NCI-H2107 treated with DMSO at 0.1 percent for 48 hours (cell line): ENCODE measurements around the gene PLPPR5.
"Not testable (repeated sequence)": the region's sequence is repeated elsewhere in the genome, so short reads cannot be mapped to it uniquely, and the experiment has no call there.

Experiments used
- DNase-seq: peaks from one replicate; lab custom pipeline; 2025; ENCODE audit not compliant: unreplicated experiment; lab: John Stamatoyannopoulos, UW

Gene PLPPR5

DNA sequence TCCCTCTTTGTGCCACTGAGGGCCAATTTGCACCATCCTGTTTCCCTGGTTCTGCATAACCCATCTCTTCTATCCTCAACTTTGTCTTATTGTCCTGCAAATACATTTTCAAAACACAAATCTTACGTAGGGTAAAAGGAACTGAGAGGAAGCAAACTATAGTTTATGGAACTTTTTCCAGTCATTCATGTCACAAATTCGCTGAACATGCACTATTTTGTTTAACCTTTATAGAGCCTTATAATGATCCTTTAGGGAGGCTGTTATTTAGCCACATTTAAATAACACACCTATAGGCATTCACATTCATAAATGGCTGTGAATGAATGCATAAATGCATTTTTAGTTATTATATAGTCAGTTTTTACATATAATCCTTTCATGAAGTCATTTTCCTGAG, 85.0 kb downstream of the PLPPR5 start:
- no peak for DNase-seq

DNA sequence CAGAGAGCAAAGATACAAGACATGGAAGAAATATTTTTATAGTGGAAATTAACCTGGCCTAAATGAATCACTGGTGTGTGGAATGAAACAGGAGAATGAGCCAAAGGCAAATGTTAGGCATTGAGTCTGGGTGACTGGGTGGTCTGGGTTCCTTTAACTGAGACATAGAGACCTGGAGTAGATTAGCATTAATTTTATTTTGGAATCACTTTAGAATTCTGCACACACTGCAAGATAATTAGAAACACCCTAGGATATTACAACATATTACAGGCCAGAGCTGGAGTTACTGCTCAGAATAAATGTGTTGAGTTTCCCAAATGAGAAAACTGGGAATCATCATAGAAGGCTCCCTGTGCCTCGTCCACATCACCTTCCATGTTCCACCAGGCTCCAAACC, 85.5 kb downstream of the PLPPR5 start:
- no peak for DNase-seq

DNA sequence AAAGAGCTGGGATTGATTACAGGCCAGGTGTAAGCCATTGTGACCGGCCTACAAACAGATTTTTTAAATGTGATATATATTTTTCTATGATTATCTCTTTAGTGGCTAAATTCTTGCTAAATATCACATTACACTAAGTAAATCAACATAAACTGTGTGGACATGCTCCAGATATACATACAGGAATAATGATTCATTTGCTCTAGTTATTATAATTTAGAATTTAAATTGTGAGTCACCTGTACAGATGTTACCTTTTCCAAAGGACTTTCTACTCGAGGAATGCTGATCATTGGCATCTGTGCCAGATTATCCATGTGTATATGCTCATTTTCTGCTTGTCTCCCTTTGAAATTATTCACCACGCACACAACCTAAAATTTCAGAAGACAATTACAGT, 90.1 kb downstream of the PLPPR5 start:
- no peak for DNase-seq

DNA sequence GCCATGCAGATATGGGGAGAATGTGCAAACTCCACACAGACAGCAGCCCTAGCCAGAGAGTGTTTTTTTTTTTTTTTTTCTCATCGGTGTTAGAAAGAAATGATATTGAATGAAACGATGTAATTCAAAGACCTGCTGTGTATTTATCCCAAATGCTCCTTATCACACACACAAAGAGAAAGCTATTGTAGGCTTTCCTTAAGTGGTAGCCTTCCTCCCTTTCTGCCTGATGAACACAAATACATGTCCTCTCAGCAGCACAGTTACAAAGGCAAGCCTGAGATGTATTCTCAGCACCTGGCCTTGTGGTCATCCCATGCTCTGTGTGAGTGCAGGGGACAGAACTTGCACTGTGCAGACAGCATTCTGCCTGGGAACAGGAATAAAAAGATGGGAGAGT, 93.8 kb downstream of the PLPPR5 start:
- peak; percentile 61 for DNase-seq

DNA sequence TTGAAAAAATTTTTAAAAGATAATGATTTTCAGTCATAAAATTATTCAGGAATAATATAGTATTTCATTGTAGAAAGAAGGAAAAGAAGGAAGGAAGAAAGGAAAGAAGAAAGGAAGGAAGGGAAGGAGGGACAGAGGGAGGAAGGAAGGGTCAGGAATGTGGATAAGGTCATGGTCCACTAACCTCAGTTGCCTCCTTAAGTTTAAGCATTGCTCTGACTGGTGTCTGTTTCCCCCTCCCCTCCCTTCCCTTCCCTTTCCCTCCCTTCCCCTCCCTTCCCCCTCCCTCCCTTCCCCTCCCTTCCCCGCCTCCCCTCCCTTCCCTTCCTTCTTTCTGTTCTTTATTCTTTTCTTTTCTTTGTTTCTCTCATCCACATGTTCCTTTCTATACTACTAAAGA, 95.7 kb downstream of the PLPPR5 start:
- no peak for DNase-seq

DNA sequence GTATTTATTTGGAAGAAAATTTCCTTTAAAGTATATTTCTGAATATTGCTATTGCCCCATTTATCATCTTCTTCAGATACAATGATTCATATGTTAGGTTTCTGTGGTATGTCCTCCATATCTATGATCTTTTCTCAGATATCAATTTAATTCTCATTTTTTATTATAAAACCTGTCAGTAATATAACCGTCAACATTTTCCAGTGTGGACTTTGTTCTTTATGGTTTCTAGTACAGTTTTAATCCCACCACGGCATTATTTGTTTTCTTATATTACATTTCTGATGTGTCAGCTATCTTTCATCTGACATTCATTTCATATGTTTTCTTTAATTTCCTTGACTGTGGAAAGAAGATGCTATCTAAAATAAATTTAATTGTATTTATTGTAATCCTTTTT, 97.9 kb downstream of the PLPPR5 start:
- no peak for DNase-seq

DNA sequence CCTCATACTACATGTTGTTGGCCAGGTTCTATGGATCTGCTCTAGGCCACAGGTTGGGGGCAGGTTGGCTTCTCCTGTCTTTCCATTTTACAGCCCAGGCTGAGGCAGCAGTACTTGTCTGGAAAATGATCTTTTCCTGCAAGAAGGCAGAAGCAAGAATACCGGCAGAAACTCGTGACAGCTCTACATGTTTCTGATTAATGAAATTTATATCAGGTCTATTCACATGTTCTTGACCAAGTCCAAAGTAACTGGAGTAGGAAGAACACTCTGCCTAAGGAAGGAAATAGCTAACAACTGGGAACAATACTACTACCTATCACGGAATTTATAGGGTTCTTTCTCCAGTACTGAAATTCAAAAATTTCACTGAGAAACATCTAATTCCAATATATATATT, 98.3 kb downstream of the PLPPR5 start:
- DNase-seq: no peak

DNA sequence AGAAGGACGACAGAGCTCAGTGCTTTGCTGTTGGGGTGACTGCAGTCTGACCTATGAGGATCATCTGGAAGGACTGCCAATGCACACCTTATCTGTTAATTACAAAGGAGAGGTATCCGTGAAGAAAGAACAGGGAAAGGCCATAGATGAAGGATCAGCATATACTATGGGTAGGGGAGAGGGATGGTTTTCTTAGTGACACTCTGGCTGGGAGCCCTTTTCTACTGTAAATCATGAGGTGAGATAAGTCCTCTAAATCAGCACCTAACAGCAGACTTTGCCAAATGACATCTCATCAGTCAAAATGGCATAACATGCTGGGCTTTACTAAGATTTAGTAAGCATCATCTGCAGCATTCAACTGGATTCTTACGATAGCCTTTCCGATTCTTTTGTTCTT, 100.0 kb downstream of the PLPPR5 start:
- DNase-seq: no peak

DNA sequence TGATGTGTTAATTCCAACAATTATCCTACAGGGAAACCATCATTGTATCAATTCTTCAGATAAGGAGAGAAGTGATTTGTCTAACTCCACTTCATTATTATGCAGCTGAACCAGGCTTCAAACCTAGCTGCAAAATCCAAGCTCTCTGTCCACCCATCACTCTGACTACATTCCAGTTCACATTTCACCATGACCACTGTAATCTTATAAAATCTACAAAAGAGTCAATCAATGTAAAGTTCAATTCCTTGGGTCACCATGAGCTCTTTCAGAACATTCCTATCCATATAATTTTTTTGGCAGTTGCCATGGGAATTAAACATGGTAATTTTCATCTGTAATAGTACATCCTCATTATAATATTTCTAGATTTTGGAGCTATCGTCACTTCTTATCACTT, 100.9 kb downstream of the PLPPR5 start:
- DNase-seq: no peak

DNA sequence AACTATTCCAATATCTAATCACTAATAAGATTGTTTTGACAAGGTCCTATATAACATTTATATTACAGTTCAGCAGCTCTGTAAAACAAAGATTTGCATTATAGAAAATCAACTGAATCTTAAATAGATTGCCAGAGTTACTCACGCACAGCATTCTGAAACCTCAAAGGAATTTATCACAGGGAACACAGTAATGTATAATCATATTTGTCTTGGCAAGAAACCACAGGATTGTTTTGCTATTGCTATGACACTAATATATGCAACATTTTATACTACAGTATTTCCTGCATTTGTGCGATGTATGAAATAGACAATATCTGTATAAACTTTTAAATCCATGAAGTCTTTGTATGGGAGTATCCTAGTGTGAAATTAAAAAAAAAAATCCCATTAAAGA, 101.4 kb downstream of the PLPPR5 start:
- no peak for DNase-seq

DNA sequence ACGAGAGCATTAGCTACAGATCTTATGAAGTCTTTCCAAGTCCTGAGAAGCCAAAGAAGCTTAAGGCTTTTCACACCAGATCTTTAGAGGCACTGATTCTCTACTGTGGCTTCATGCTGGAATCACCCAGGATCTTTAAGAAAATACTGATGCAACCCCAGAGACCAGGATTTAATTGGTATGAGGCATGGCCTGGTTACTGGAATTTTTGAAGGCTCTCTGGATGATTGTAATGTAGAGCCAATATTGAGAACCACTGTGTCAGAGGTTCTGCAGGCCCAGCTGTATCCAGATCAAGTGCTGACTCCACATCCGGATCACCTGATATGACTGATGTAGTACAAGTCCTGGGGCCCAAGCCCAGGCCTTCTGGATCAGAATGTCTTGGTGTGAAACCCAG, 105.7 kb downstream of the PLPPR5 start:
- DNase-seq: no peak

DNA sequence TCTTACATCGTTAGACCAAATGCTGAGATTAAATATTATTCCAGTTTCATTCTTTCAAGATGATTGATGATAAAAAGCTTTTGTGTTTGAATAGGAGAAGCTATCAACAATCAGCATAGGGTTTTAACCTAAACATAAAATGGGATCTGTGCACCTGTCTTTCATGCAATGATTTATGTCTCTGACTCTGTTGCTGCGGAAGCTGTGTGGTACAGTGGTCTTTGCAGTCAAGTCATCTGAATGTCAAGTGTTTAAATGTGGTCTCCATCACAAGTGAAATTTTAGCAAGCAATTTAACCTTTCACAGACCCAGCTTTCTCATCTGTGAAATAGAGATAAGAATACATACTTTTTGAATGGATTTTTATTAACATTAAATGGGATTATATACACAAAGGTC, 107.2 kb downstream of the PLPPR5 start:
- DNase-seq: no peak

DNA sequence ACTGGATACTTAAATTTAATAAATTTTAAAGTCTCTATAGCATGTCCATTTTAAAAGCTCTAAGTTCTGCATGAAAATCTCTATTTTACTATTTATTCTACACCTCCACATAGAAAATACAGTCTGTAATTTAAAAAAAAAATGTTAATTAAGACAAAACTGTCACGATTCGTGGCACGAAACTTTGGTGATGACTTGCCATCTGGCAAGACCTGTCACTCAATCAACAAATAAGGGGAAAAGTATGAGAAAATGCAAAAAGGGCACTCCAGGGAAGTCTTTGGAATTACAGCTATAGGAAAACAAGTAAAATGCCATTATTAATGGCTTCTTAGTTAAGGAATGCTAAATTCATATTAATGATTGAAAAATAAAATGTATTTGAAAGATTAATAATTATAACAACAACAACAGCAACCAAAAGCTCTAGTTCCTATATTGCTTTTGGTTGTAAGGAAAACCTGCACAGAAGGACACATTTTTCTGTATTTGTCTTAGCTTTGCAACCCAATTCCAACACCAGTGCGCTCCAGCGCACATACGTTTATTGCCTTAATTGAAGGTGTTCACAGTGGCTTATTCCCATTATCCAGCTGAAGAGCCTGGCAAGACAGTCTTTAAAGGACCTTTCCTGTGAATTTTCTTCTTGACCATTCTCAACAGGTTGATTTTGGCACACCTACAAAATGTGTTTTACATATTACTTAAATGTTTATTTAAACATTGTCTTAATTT, 107.8 kb downstream of the PLPPR5 start:
- DNase-seq: no peak

DNA sequence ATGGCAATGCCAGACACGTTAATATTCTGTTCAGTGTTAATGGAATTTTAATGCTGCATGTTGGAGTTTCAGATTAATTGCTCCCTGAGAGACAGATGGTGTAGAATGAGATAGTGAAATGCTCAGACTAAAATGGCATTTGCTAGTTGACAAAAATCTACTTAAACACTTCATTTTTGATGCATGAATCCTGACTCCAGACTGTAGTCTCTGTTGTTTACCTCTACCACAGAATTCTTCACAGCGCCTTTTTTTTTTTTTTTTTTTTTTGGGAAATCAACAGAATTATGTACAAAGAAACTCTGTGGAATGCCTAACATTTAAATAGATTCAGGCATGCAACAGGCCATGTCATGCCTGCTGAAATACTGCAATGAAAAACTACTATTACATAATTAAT, 111.3 kb downstream of the PLPPR5 start:
- DNase-seq: no peak

DNA sequence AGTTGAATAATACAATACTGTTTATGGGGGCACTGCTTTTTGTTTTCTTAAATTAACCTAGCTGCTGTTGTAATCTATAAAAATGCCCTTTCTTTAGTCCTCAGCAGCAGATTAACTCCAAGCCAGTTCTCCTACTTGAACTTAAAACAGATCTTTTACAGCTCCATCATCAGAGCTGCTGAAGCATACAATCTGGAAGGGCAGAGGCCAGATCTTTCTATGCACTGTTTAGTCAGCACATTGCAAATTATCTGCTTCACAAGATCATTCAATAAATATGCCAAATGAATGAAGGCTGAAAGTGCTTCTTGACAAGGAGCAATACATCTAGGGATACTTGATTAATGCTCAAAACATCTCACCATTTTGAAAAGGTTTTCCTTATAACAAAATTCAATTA, 115.8 kb downstream of the PLPPR5 start:
- no peak for DNase-seq

DNA sequence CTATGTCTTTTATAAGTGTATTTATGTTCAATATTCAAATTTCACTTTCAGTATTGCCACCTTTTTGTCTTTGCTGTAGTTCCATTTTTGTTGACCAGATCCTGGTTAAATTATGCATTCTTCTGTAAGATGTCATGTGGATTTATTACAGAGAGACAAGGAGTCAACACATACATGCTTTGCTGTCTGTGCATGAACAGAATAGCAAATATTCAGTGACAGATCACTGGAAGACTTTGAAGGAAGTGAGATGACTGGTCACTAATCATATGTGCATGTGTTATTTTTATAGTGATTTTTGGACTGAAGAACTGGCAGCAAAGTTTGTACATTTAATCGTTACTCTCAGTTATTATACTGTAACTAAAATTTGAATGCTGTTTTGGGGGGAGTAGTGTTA, 117.2 kb downstream of the PLPPR5 start:
- no peak for DNase-seq

DNA sequence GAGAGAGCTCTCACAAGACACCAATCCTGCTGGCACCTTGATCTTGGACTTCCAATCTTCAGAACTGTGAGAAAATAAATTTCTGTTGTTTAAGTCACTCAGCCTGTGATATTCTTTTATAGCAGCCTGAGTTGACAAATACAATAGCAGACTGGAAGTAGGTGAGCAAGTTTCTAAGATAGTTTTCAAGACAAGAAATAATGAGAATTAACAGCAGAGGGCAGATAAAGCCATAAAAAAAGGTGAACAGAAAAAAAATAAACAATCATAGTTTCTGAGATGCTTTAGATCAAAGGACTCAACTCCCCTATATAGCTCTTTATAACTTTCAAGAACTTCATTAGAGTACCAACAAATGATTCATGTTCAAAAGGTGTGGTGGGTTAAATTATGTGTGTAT, 119.8 kb downstream of the PLPPR5 start:
- no peak for DNase-seq

DNA sequence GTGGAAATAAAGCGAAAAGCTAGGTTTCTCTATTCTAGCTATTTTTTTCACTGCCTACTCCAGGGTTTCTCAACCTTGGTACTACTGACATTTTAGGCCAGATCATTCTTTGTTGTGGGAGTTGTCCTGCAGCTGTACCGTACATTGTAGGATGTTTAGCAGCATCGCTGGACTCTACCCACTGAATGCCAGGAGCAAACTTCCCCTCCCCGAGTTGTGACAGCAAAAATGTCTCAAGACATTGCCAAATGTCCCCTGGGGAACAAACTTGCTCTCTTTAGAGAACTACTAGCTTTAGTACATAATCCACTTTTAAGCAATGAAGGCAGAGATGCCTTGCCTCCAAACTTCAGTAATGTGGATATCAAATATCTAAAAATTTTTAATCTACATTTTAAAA, 122.8 kb downstream of the PLPPR5 start:
- no peak for DNase-seq

DNA sequence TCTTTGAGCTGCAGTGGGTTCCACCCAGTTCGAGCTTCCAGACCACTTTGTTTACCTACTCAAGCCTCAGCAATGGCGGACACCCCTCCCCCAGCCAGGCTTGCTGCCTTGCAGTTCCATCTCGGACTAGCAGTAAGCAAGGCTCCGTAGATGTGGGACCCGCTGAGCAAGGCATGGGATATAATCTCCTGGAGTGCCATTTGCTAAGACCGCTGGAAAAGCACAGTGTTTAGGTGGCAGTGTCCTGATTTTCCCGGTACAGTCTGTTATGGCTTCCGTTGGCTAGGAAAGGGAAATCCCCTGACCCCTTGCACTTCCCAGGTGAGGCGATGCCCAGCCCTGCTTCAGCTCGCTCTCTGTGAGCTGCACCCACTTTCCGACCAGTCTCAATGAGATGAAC, 123.4 kb downstream of the PLPPR5 start:
- not testable (repeated sequence) for DNase-seq

DNA sequence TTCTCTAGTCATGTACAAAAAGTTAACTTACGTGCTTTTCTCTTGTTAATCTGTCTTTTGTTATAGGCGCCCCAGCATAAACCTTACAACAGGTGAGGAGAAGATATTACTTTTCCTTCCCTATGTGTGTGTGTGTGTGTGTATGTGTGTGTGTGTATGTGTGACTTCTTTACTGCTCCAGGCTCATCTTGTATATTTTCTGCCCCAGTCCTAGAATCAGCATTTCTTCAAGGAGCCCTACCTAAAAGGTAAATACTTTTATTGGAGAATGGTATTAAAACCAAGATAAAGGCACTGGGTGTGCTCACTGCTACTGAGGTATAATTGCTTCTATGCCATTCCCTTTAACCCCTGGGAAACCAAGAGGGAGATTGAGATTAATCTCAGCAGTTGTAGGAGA, 129.8 kb downstream of the PLPPR5 start:
- DNase-seq: no peak

DNA sequence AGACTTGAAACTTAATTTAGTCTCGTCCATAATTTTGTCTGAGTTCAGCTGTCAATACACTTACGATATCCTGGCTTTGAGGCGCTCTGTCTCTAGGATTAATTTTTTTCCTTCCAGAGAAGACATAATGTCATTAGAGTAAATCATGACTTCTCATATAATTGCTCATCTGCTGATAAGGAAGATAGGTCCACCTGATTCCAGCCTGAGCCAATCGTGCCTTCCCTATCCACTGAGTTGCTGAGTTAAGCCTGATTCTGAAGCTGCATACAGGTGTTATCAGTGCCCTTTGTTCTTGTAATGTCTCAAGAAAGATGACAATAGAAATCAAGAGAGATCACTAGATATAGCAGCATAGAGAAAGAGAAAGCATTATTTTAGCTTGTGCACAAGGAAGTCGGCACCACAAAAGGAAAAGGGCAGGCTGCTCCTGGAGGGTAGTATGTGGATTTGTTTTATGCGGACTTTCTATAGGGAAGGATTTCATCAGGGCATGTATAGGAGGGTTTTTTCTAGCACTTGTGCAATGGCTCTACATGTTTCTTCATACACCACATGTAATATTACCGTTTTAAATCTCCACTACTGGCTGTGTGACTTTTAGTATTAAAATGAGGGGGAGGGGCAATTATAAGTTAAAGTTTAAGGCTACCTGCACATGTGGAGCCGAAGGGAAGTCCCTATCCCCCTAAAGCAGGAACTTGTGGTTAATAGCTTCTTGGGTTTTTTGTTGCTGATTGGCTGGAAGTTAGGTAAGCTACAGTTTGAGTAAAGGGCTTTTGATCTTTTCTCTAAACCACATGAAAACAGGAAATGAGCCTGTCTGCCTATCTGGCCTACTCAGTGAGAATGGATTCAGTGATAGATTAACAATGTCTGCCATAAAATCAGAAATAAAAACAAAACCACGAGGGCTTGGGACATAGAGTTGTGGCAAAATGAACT, 133.4 kb downstream of the PLPPR5 start:
- no peak for DNase-seq

DNA sequence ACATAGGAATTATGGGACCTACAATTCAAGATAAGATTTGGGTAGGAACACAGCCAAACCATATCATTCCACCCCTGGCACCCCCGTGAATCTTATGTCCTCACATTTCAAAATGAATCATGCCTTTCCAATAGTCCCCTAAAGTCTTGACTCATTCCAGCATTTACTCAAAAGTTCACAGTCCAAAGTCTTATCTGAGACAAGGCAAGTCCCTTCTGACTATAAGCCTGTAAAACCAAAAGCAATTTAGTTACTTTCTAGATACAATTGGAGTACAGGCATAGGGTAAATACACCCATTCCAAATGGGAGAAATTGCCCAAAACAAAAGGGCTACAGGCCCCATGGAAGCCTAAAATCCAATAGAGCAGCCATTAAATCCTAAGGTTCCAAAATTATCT, 138.9 kb downstream of the PLPPR5 start:
- no peak for DNase-seq
